GM23338 (cell line): ENCODE data around the gene PALLD. TPM values are rescaled to one million over a fixed set of nuclear protein-coding genes. Genes with fewer than 3 reads are reported as not detected.

Experiments used
- ATAC-seq: fragments of 200-7000 bp; cut with Tn5 transposase; 3 replicates; pipeline ENCODE4 v1.9.1; 2020
- DNase-seq: peaks from one replicate; pipeline ENCODE4 v3.0.0-alpha.2; 2015; ENCODE audit warnings: low spot score
- H2AFZ ChIP-seq: fragments of 200-600 bp; sonication (generic); 2 replicates; pipeline ENCODE4 v1.8.0; 2016; ENCODE audit warnings: antibody characterized with exemption, mild to moderate bottlenecking, moderate library complexity
- H3F3A ChIP-seq: fragments of 200-600 bp; sonication (generic); replicated peaks from 2 replicates; pipeline ENCODE4 v1.8.0; 2017; ENCODE audit warnings: antibody characterized with exemption, mixed run types, low read depth
- H3K27ac ChIP-seq: fragments of 200-600 bp; sonication (generic); 2 replicates; pipeline ENCODE4 v1.6.1; 2016; ENCODE audit warnings: low read depth
- H3K27me3 ChIP-seq: fragments of 200-600 bp; sonication (generic); 2 replicates; pipeline ENCODE4 v1.8.0; 2016; ENCODE audit warnings: mild to moderate bottlenecking, mixed run types, moderate library complexity; ENCODE audit not compliant: insufficient read depth
- H3K36me3 ChIP-seq: fragments of 200-600 bp; sonication (generic); 2 replicates; pipeline ENCODE4 v1.8.0; 2016; ENCODE audit warnings: mild to moderate bottlenecking; ENCODE audit not compliant: insufficient read depth
- H3K4me1 ChIP-seq: fragments of 200-600 bp; sonication (generic); 2 replicates; pipeline ENCODE4 v1.8.0; 2016; ENCODE audit warnings: mild to moderate bottlenecking, moderate library complexity; ENCODE audit not compliant: insufficient read depth
- H3K4me2 ChIP-seq: fragments of 200-600 bp; sonication (generic); 2 replicates; pipeline ENCODE4 v1.7.1; 2017; ENCODE audit warnings: mixed run types
- H3K4me3 ChIP-seq: fragments of 200-600 bp; sonication (generic); 2 replicates; pipeline ENCODE4 v1.6.1; 2016; ENCODE audit warnings: mixed run types
- H3K79me2 ChIP-seq: fragments of 200-600 bp; sonication (generic); replicated peaks from 2 replicates; pipeline ENCODE4 v1.8.0; 2017; ENCODE audit warnings: mild to moderate bottlenecking; ENCODE audit not compliant: insufficient read depth
- H3K9me2 ChIP-seq: fragments of 200-600 bp; sonication (generic); 2 replicates; pipeline ENCODE4 v1.8.0; 2017; ENCODE audit not compliant: insufficient read depth
- H4K20me1 ChIP-seq: fragments of 200-600 bp; sonication (generic); replicated peaks from 2 replicates; pipeline ENCODE4 v1.8.0; 2017; ENCODE audit warnings: mild to moderate bottlenecking; ENCODE audit not compliant: insufficient read depth
- H3K27ac Mint-ChIP-seq: 2 replicates; pipeline ENCODE4 v1.8.0; 2020; ENCODE audit warnings: inconsistent platforms, mild to moderate bottlenecking, moderate library complexity, mixed read lengths
- H3K27me3 Mint-ChIP-seq: 3 replicates; pipeline ENCODE4 v1.8.0; 2022; ENCODE audit warnings: low read depth, mild to moderate bottlenecking, moderate library complexity, mixed read lengths, inconsistent platforms; ENCODE audit not compliant: insufficient read depth, poor library complexity
- H3K36me3 Mint-ChIP-seq: 3 replicates; pipeline ENCODE4 v1.8.0; 2021; ENCODE audit warnings: low read depth, mild to moderate bottlenecking, inconsistent platforms, moderate library complexity, mixed read lengths
- H3K4me1 Mint-ChIP-seq: 3 replicates; pipeline ENCODE4 v1.8.0; 2020; ENCODE audit warnings: mild to moderate bottlenecking, inconsistent platforms, mixed read lengths
- H3K4me3 Mint-ChIP-seq: 3 replicates; pipeline ENCODE4 v1.8.0; 2021; ENCODE audit warnings: moderate library complexity, mild to moderate bottlenecking, inconsistent platforms, mixed read lengths
- H3K9me3 Mint-ChIP-seq: 3 replicates; pipeline ENCODE4 v1.8.0; 2020; ENCODE audit warnings: moderate library complexity, mild to moderate bottlenecking, inconsistent platforms, mixed read lengths
- CREB1 ChIP-seq: fragments of 250-450 bp; sonication (Bioruptor Pico); IDR thresholded peaks from 2 replicates; pipeline ENCODE4 v1.5.0; 2020; ENCODE audit warnings: low read depth, mild to moderate bottlenecking, moderate library complexity
- EZH2phosphoT487 ChIP-seq: fragments of 200-600 bp; sonication (generic); IDR thresholded peaks from one replicate; pipeline ENCODE4 v1.8.1; 2018; ENCODE audit warnings: antibody characterized with exemption; ENCODE audit not compliant: unreplicated experiment
- NANOG ChIP-seq: IDR thresholded peaks from 2 replicates; pipeline ENCODE4 v1.6.1; 2016; ENCODE audit warnings: antibody characterized with exemption, borderline replicate concordance
- POLR2AphosphoS5 ChIP-seq: IDR thresholded peaks from 2 replicates; pipeline ENCODE4 v1.6.1; 2016; ENCODE audit warnings: antibody characterized with exemption, low read depth
- polyA plus RNA-seq: library from polyadenylated mRNA; unstranded; fragments of >200 nt; fragmentation: Nextera tagmentation; extraction: Ambion mirVana; gene quantifications from 2 replicates; pipeline ENCODE4 v1.2.1, GENCODE V29; 2016
- total RNA-seq: library from RNA; depleted of rRNA; stranded (reverse); fragments of >200 nt; shearing (Covaris generic); gene quantifications from 2 replicates; pipeline ENCODE4 v1.2.3, GENCODE V29; 2014
- TF ChIP-seq, protein P1 (sequence below): IDR thresholded peaks from one replicate; pipeline ENCODE4 v1.6.1; 2018; ENCODE audit warnings: antibody characterized with exemption; ENCODE audit not compliant: unreplicated experiment
- TF ChIP-seq, protein P2 (sequence below): IDR thresholded peaks from 2 replicates; pipeline ENCODE4 v1.6.1; 2016; ENCODE audit warnings: antibody characterized with exemption

Gene PALLD
- total and polyA plus RNA-seq, 2 experiments from 2014 or later = 13.1 to 30.2 TPM

GRCh38 chr4:168791376-168791775 is 294.5 kb downstream of the PALLD start (continued):
- TF ChIP-seq, protein P1, sequence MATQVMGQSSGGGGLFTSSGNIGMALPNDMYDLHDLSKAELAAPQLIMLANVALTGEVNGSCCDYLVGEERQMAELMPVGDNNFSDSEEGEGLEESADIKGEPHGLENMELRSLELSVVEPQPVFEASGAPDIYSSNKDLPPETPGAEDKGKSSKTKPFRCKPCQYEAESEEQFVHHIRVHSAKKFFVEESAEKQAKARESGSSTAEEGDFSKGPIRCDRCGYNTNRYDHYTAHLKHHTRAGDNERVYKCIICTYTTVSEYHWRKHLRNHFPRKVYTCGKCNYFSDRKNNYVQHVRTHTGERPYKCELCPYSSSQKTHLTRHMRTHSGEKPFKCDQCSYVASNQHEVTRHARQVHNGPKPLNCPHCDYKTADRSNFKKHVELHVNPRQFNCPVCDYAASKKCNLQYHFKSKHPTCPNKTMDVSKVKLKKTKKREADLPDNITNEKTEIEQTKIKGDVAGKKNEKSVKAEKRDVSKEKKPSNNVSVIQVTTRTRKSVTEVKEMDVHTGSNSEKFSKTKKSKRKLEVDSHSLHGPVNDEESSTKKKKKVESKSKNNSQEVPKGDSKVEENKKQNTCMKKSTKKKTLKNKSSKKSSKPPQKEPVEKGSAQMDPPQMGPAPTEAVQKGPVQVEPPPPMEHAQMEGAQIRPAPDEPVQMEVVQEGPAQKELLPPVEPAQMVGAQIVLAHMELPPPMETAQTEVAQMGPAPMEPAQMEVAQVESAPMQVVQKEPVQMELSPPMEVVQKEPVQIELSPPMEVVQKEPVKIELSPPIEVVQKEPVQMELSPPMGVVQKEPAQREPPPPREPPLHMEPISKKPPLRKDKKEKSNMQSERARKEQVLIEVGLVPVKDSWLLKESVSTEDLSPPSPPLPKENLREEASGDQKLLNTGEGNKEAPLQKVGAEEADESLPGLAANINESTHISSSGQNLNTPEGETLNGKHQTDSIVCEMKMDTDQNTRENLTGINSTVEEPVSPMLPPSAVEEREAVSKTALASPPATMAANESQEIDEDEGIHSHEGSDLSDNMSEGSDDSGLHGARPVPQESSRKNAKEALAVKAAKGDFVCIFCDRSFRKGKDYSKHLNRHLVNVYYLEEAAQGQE = no peak
- TF ChIP-seq, protein P2, sequence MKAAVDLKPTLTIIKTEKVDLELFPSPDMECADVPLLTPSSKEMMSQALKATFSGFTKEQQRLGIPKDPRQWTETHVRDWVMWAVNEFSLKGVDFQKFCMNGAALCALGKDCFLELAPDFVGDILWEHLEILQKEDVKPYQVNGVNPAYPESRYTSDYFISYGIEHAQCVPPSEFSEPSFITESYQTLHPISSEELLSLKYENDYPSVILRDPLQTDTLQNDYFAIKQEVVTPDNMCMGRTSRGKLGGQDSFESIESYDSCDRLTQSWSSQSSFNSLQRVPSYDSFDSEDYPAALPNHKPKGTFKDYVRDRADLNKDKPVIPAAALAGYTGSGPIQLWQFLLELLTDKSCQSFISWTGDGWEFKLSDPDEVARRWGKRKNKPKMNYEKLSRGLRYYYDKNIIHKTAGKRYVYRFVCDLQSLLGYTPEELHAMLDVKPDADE = no peak
- TF ChIP-seq CREB1 (CRISPR knock-in tag) = no peak
- no peak for TF ChIP-seq EZH2phosphoT487

DNA sequence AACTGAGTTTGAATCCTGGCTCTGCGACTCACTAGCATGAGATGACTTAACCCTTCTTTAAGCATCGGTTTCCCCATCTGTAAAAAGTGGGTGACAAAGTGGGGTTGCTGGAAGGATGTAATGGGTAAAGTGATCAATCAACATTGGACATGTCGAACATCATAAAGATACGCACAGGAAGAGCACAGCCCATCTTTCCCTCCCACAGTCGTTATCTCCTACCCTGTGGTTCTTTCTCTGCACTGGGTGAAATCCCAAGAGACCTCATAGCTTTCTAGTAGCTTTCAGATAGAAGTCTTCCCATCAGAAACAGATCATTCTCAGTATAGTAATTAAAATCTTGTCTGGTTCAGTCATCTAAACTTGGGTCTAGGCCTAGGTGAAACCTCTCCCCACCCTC is 296.7 kb downstream of the PALLD start:
- no peaks in the 10 kb centered on the region for H3K36me3 ChIP-seq
- H3K4me1 ChIP-seq = peaks cover 9% of the 10 kb centered on the region; the same call in 1 of the 2 replicates

More for the DNA sequence above, 296.7 kb downstream of the PALLD start:
- H2AFZ ChIP-seq = no peak overlapping the region
- TF ChIP-seq POLR2AphosphoS5 (no peak), CREB1 (CRISPR knock-in tag) (no peak), NANOG (no peak)
- TF ChIP-seq, protein P1 = no peak
- no peaks in the 10 kb centered on the region for H3K79me2 ChIP-seq
- no peak overlapping the region for H3K4me2 ChIP-seq
- no peaks in the 10 kb centered on the region for H3F3A ChIP-seq
- H3K4me3 Mint-ChIP-seq = no peak overlapping the region
- no peaks in the 10 kb centered on the region for H3K27me3 ChIP-seq
- ATAC-seq (no peak), DNase-seq (no peak)
- H3K27ac ChIP-seq = no peak overlapping the region
- H3K27ac Mint-ChIP-seq = no peak overlapping the region
- H4K20me1 ChIP-seq = no peaks in the 10 kb centered on the region
- peaks cover 7% of the 10 kb centered on the region; the same call in 2 of the 3 replicates for H3K4me1 Mint-ChIP-seq
- no peaks in the 10 kb centered on the region for H3K9me3 Mint-ChIP-seq
- no peaks in the 10 kb centered on the region for H3K36me3 Mint-ChIP-seq
- no peak overlapping the region for H3K4me3 ChIP-seq
- H3K9me2 ChIP-seq = no peaks in the 10 kb centered on the region
- peaks cover 4% of the 10 kb centered on the region for H3K27me3 Mint-ChIP-seq
